OCI-LY7 (cell line): ENCODE data around the gene MICALL2. TPM values are rescaled to one million over a fixed set of nuclear protein-coding genes. Genes with fewer than 3 reads are reported as not detected.

Experiments
- Bru-seq: library from RNA; stranded (reverse); fragments of 400-500 nt; gene quantifications from one replicate; lab custom pipeline; 2021; lab: Mats Ljungman, UMichigan
- BruChase-seq, 2 experiments: library from RNA; stranded (reverse); fragments of 400-500 nt; gene quantifications; one replicate each; lab custom pipeline; 2021; lab: Mats Ljungman, UMichigan
- BruUV-seq: library from RNA; stranded (reverse); fragments of 400-500 nt; replicated peaks from 2 replicates; lab custom pipeline; 2021; lab: Mats Ljungman, UMichigan
- CTCF ChIA-PET: fragments of 300-600 bp; sonication (Branson Sonifier 250); formaldehyde crosslinking; loops from one replicate; lab custom pipeline; 2022; ENCODE audit warnings: antibody characterized with exemption; ENCODE audit not compliant: unreplicated experiment; lab: Charles Lee
- POLR2A ChIA-PET: fragments of 300-600 bp; sonication (Branson Sonifier 250); formaldehyde crosslinking; loops from one replicate; lab custom pipeline; 2022; ENCODE audit warnings: antibody characterized with exemption; lab: Charles Lee
- DNase-seq: peaks from one replicate; pipeline ENCODE4 v3.0.0-alpha.2; 2015; ENCODE audit warnings: low spot score
- H2AFZ ChIP-seq: fragments of 200-600 bp; sonication (generic), shearing (Covaris generic); 2 replicates; pipeline ENCODE4 v1.6.1; 2014; ENCODE audit warnings: mild to moderate bottlenecking, antibody characterized with exemption, low read length, moderate library complexity
- H3K27ac ChIP-seq: fragments of 200-600 bp; sonication (generic); 2 replicates; pipeline ENCODE4 v1.5.1; 2014; ENCODE audit warnings: mixed run types, low read depth, mild to moderate bottlenecking, moderate library complexity, low read length, inconsistent platforms; ENCODE audit not compliant: poor library complexity, severe bottlenecking
- H3K36me3 ChIP-seq: fragments of 200-600 bp; sonication (generic); 2 replicates; pipeline ENCODE4 v1.6.1; 2014; ENCODE audit warnings: mild to moderate bottlenecking, antibody characterized with exemption, low read length, moderate library complexity, mixed read lengths; ENCODE audit not compliant: insufficient read depth
- H3K4me1 ChIP-seq: fragments of 200-600 bp; sonication (generic); 2 replicates; pipeline ENCODE4 v1.5.1; 2014; ENCODE audit warnings: mild to moderate bottlenecking, low read length; ENCODE audit not compliant: insufficient read depth, poor library complexity, severe bottlenecking
- H3K4me2 ChIP-seq: fragments of 200-600 bp; sonication (generic); 2 replicates; pipeline ENCODE4 v1.6.1; 2014; ENCODE audit warnings: mild to moderate bottlenecking, low read length
- H3K4me3 ChIP-seq: fragments of 200-600 bp; sonication (generic); 2 replicates; pipeline ENCODE4 v1.5.1; 2014; ENCODE audit warnings: mild to moderate bottlenecking, low read depth, low read length; ENCODE audit not compliant: poor library complexity, severe bottlenecking
- H3K79me2 ChIP-seq: fragments of 200-600 bp; sonication (generic); 2 replicates; pipeline ENCODE4 v1.6.1; 2016; ENCODE audit warnings: low read depth, mild to moderate bottlenecking, low read length, moderate library complexity, mixed read lengths; ENCODE audit not compliant: insufficient read depth
- H3K9me2 ChIP-seq: fragments of 200-600 bp; sonication (generic); 2 replicates; pipeline ENCODE4 v1.6.1; 2016; ENCODE audit warnings: mild to moderate bottlenecking, low read length, mixed read lengths; ENCODE audit not compliant: insufficient read depth
- H3K9me3 ChIP-seq: fragments of 200-600 bp; sonication (generic); 2 replicates; pipeline ENCODE4 v1.6.1; 2014; ENCODE audit warnings: mild to moderate bottlenecking, mixed run types, low read length, mixed read lengths
- H4K20me1 ChIP-seq: fragments of 200-600 bp; sonication (generic); 2 replicates; pipeline ENCODE4 v1.6.1; 2014; ENCODE audit warnings: mild to moderate bottlenecking, antibody characterized with exemption, low read length, moderate library complexity, mixed read lengths; ENCODE audit not compliant: insufficient read depth
- EZH2phosphoT487 ChIP-seq: fragments of 200-600 bp; sonication (generic); IDR thresholded peaks from 2 replicates; pipeline ENCODE4 v1.6.1; 2018; ENCODE audit warnings: low read depth, borderline replicate concordance, mild to moderate bottlenecking, mixed run types, antibody characterized with exemption, low read length, moderate library complexity, mixed read lengths
- intact Hi-C: fragments of 100-400 bp; cut with micrococcal nuclease; formaldehyde crosslinking; loops from one replicate; pipeline ENCODE4 v1.10.0; 2022; ENCODE audit not compliant: unreplicated experiment
- long read RNA-seq: library from polyadenylated mRNA; stranded (forward); transcript quantifications from one replicate; pipeline ENCODE4 v2.0.0, GENCODE V29; 2022
- total RNA-seq, 2 experiments: library from RNA; depleted of rRNA in 1 of 2; stranded (reverse); fragments of >200 nt in 1 of 2; shearing (Covaris generic) in 1 of 2; gene quantifications; 2 replicates each; pipeline ENCODE4 v1.2.3, GENCODE V29; 2014 to 2022
- TF ChIP-seq, protein P1 (sequence below): fragments of 200-600 bp; sonication (generic); conservative IDR thresholded peaks from 2 replicates; pipeline ENCODE4 v1.5.1; 2014; ENCODE audit warnings: mild to moderate bottlenecking, antibody characterized with exemption, low read length, moderate library complexity, mixed read lengths

Gene MICALL2
- 1.1 and 1.4 TPM in 2 replicates for total RNA-seq (2014; rRNA removed; shearing (Covaris generic))
- total RNA-seq (2022) = 4.5 and 5.5 TPM in 2 replicates
- percentile 23 among the genes with signal in this experiment for Bru-seq, nascent RNA
- percentile 33 among the genes with signal in this experiment for BruChase-seq, experiment 1, labeled RNA remaining after a 6-hour chase
- BruChase-seq, experiment 2, labeled RNA remaining after a 2-hour chase = percentile 31 among the genes with signal in this experiment
- long read RNA-seq, partial matches to known transcripts = 2 of 7 reads
- long read RNA-seq, other reads (novel, unspliced or antisense) = 5 of 7 reads

DNA sequence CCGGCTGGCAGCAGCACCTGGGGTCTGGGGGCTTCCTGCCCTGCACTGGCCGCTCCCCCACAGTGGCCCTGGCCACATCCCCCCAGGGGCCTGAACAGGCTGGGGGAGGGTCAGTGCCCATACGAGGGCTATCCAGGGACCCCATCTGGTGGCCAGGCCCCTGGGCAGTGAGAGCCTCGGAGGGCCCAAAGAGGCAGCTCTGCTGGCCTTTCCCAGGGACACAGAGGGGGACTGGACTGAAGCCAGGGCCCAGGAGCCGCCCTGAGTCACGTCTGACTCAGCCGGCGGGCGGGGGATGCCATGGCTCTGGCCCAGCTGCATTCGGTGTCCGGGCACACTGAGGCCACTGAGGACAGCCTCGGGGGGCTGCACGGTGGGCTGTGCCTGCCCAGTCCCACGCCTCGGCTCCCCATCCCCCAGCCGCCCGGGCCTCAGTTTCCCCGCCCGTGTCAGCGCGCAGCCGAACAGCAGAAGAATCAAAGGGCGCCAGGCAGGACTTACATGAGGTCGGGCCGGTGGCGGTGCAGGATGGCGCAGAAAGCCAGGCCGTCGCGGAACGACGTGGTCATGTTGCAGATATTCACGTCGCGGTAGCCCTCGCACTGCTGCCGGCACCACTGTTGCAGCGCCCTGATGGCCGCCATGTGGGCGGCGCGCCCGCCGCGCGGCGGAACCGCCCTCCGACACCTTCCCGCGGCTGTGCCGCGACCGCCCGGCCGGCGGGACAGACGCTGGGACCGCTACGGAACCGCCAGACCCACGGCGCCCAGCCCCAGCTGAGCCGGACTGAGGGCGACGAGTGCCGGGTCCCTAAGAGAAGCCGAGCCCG lies at the start of gene MICALL2:
Gene MICALL2 (minus strand): TSS at position 788 of the 829 bp plus-strand sequence. CDS start 144 bp downstream, at position 644.
- Histone ChIP-seq H3K4me2 (peak within 1 kb of the TSS; percentile 86), H3K9me3 (no peaks in the 10 kb centered on the region), H3K4me1 (peaks cover 20% of the 10 kb centered on the region), H3K36me3 (no peaks in the 10 kb centered on the region), H3K9me2 (no peaks in the 10 kb centered on the region), H3K79me2 (no peaks in the 10 kb centered on the region), H4K20me1 (no peaks in the 10 kb centered on the region), H3K27ac (no peak within 1 kb of the TSS), H2AFZ (peak within 1 kb of the TSS; percentile 44; the same call in 1 of the 2 replicates), H3K4me3 (peak within 1 kb of the TSS; percentile 71)
- no peak for TF ChIP-seq EZH2phosphoT487
- TF ChIP-seq, protein P1, sequence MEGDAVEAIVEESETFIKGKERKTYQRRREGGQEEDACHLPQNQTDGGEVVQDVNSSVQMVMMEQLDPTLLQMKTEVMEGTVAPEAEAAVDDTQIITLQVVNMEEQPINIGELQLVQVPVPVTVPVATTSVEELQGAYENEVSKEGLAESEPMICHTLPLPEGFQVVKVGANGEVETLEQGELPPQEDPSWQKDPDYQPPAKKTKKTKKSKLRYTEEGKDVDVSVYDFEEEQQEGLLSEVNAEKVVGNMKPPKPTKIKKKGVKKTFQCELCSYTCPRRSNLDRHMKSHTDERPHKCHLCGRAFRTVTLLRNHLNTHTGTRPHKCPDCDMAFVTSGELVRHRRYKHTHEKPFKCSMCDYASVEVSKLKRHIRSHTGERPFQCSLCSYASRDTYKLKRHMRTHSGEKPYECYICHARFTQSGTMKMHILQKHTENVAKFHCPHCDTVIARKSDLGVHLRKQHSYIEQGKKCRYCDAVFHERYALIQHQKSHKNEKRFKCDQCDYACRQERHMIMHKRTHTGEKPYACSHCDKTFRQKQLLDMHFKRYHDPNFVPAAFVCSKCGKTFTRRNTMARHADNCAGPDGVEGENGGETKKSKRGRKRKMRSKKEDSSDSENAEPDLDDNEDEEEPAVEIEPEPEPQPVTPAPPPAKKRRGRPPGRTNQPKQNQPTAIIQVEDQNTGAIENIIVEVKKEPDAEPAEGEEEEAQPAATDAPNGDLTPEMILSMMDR = no peak
- no TSS peak for BruUV-seq
- intact Hi-C loops = loop anchor here (1.0 kb wide), 1 partner anchor 47 kb away; no protein-coding TSS in a partner anchor
- DNase-seq = peak; percentile 19
- ChIA-PET CTCF (no interaction called here), POLR2A (no interaction called here)

DNA sequence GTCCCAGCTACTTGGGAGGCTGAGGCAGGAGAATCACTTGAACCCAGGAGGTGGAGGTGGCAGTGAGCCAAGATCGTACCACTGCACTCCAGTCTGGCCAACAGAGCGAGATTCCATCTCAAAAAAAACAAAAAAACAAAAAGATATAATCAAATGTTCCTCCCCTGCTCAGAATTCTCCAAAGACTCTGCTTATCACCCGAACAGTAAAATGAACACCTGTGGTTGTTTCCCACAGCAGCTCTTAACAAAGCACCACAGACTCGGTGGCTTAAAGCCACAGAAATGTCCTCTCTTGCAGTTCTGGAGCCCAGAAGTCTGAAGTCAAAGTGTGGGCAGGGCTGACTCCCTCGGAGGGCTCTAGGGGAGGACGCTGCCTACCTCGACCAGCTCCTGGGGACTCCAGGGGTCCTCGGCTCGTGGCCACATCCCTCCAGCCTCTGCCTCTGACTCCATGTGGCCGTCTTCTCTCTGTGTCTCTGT lies 49.0 kb upstream of the MICALL2 start:
- Histone ChIP-seq H4K20me1 (peaks cover 4% of the 10 kb centered on the region; the same call in 1 of the 2 replicates), H3K4me2 (peak overlapping the region; percentile 71), H3K9me2 (no peaks in the 10 kb centered on the region), H2AFZ (peak overlapping the region; percentile 41; the same call in 1 of the 2 replicates), H3K9me3 (no peaks in the 10 kb centered on the region), H3K27ac (peak overlapping the region; percentile 91), H3K36me3 (peaks cover 3% of the 10 kb centered on the region; the same call in 1 of the 2 replicates), H3K79me2 (peaks cover 21% of the 10 kb centered on the region), H3K4me1 (peaks cover 80% of the 10 kb centered on the region), H3K4me3 (peak overlapping the region; percentile 66)
- peak; percentile 77 for DNase-seq
- TF ChIP-seq, protein P1 = no peak
- TF ChIP-seq EZH2phosphoT487 = no peak
- ChIA-PET POLR2A (no interaction called here), CTCF (no interaction called here)
- BruUV-seq = no TSS peak
- intact Hi-C loops = loop anchor here (5.0 kb wide), 1 partner anchor 481 kb away; no protein-coding TSS in a partner anchor
